ENCODE results near the gene QPCTL.
"Not testable (repeated sequence)": the region's sequence is repeated elsewhere in the genome, so short reads cannot be mapped to it uniquely, and the experiment has no call there.

GRCh38 chr19:45728683-45729082 lies 36.2 kb downstream of the QPCTL start:
- not testable (repeated sequence) for TF ChIP-seq CTCF (IDR thresholded peaks at IDR 0.05); EZH2 (IDR thresholded peaks at IDR 0.05; ENCODE audit: borderline replicate concordance, insufficient read depth, low read depth, low read length, poor library complexity, severe bottlenecking)

Data from B cell (primary cell).